Ovary (tissue), 3 donors: Measurements from ENCODE around the gene FGFR2.

Experiments
- POLR2A ChIP-seq: fragments of 450-650 bp; IDR thresholded peaks from one replicate; pipeline ENCODE4 v1.6.1; 2017; ENCODE audit warnings: antibody characterized with exemption, mild to moderate bottlenecking, moderate library complexity
- TF ChIP-seq, protein P1 (sequence below), 3 donors: fragments of 450-650 bp in 2 of 3; fragments of 200-600 bp in 1 of 3; IDR thresholded peaks; one replicate each; pipeline versions ENCODE4 v1.5.1 to v1.8.0; 2016 to 2022; ENCODE audit warnings: antibody characterized with exemption in 3 of 3, mild to moderate bottlenecking in 1 of 3
- donor health status: DM: no; HTN: no; CAD: no.

DNA sequence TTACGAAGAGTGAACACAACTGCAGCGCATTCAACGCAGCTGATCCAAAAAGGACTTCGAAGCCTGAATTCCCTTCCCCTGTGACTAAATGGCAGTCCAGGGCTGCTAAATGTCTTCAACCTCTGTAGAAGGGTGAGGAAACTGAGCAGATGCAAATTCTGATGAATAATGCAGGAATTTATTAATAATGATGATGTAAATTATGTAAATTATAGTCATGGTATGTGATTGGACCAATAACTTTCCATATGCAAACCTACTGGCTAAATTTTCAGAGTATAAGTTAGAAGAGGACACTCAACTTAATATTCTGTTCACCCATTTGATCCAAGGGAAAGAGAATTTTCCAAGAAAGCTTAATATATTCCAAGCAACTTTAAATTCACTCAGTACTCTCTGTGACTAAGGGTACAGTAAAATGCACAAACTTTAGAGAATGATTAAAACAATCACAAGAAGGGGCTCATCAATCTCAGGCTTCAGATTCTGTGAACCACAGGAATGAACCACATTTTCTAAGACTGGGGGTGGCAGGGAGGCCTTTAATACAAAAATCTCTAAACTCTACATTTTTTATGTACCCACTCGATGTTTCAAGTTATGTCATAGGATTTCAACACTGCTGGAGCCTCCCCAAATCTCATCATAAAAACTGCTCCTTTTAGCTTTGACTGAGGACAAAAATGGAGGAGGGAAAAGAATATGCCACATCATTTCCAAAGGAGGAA is 3.5 kb downstream of the FGFR2 start:
- no peak for TF ChIP-seq POLR2A
- TF ChIP-seq, protein P1, sequence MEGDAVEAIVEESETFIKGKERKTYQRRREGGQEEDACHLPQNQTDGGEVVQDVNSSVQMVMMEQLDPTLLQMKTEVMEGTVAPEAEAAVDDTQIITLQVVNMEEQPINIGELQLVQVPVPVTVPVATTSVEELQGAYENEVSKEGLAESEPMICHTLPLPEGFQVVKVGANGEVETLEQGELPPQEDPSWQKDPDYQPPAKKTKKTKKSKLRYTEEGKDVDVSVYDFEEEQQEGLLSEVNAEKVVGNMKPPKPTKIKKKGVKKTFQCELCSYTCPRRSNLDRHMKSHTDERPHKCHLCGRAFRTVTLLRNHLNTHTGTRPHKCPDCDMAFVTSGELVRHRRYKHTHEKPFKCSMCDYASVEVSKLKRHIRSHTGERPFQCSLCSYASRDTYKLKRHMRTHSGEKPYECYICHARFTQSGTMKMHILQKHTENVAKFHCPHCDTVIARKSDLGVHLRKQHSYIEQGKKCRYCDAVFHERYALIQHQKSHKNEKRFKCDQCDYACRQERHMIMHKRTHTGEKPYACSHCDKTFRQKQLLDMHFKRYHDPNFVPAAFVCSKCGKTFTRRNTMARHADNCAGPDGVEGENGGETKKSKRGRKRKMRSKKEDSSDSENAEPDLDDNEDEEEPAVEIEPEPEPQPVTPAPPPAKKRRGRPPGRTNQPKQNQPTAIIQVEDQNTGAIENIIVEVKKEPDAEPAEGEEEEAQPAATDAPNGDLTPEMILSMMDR (IDR thresholded peaks at IDR 0.05): no peak
